AG04450 (cell line): ENCODE measurements around the gene CCDC88B. TPM values are rescaled to one million over a fixed set of nuclear protein-coding genes. Genes with fewer than 3 reads are reported as not detected.
"Not testable (repeated sequence)": the region's sequence is repeated elsewhere in the genome, so short reads cannot be mapped to it uniquely, and the experiment has no call there.

Experiments
- CTCF ChIA-PET: fragments of 300-600, 350-600 bp; formaldehyde crosslinking; extraction: SDS; loops from one replicate; lab custom pipeline; 2022; ENCODE audit warnings: antibody characterized with exemption, inconsistent platforms; lab: Charles Lee
- POLR2A ChIA-PET: fragments of 350-600 bp; formaldehyde crosslinking; extraction: SDS; loops from one replicate; lab custom pipeline; 2021; ENCODE audit warnings: antibody characterized with exemption, inconsistent platforms; lab: Yijun Ruan, JAX
- DNase-seq: peaks from one replicate; pipeline ENCODE4 v3.0.0-alpha.2; 2011; ENCODE audit warnings: low read depth, low spot score
- H3K27ac ChIP-seq: one replicate; pipeline ENCODE4 v1.5.1; 2012; ENCODE audit warnings: low read depth, low read length, control low read depth
- H3K27me3 ChIP-seq: one replicate; pipeline ENCODE4 v1.6.0; 2012; ENCODE audit warnings: low read length; ENCODE audit not compliant: control insufficient read depth, insufficient read depth
- H3K4me3 ChIP-seq: 2 replicates; pipeline ENCODE4 v1.5.1; 2011; ENCODE audit warnings: mild to moderate bottlenecking, low read depth, low read length, control low read depth
- H3K9me3 ChIP-seq: 2 replicates; pipeline ENCODE4 v1.5.1; 2012; ENCODE audit warnings: low read length; ENCODE audit not compliant: control insufficient read depth, insufficient read depth
- CTCF ChIP-seq: IDR thresholded peaks from 2 replicates; pipeline ENCODE4 v1.5.1; 2011; ENCODE audit warnings: low read depth, low read length, control low read depth, inconsistent platforms
- polyA plus RNA-seq: library from polyadenylated mRNA; depleted of rRNA; stranded (reverse); fragments of >200 nt; gene quantifications from 2 replicates; pipeline ENCODE4 v1.2.3, GENCODE V29; 2011

Gene CCDC88B
- polyA plus RNA-seq, 1 experiment: 1.4 TPM

- no peak for DNase-seq
- ChIA-PET POLR2A (no interaction called here), CTCF (interaction anchor here (1.4 kb wide), 1 partner anchor 41 kb away, joined by 4 read pairs; no protein-coding TSS in a partner anchor)
- TF ChIP-seq CTCF: no peak
- no peaks in the 10 kb centered on the region for H3K27me3 ChIP-seq
- H3K4me3 ChIP-seq: no peak overlapping the region
- H3K27ac ChIP-seq: no peak overlapping the region
- H3K9me3 ChIP-seq: no peaks in the 10 kb centered on the region; the same call in 1 of the 2 replicates
Measured at GRCh38 chr11:64313491-64314145, 26.4 kb upstream of the CCDC88B start.

GRCh38 chr11:64314146-64314804 lies 25.7 kb upstream of the CCDC88B start:
- ChIA-PET CTCF (interaction anchor here (1.4 kb wide), 1 partner anchor 40 kb away, joined by 4 read pairs; no protein-coding TSS in a partner anchor), POLR2A (no interaction called here)
- TF ChIP-seq CTCF: peak; percentile 37; the same call in 1 of the 2 replicates
- Histone ChIP-seq H3K27me3 (no peaks in the 10 kb centered on the region), H3K4me3 (no peak overlapping the region), H3K9me3 (no peaks in the 10 kb centered on the region; the same call in 1 of the 2 replicates), H3K27ac (no peak overlapping the region)
- DNase-seq: no peak

DNA sequence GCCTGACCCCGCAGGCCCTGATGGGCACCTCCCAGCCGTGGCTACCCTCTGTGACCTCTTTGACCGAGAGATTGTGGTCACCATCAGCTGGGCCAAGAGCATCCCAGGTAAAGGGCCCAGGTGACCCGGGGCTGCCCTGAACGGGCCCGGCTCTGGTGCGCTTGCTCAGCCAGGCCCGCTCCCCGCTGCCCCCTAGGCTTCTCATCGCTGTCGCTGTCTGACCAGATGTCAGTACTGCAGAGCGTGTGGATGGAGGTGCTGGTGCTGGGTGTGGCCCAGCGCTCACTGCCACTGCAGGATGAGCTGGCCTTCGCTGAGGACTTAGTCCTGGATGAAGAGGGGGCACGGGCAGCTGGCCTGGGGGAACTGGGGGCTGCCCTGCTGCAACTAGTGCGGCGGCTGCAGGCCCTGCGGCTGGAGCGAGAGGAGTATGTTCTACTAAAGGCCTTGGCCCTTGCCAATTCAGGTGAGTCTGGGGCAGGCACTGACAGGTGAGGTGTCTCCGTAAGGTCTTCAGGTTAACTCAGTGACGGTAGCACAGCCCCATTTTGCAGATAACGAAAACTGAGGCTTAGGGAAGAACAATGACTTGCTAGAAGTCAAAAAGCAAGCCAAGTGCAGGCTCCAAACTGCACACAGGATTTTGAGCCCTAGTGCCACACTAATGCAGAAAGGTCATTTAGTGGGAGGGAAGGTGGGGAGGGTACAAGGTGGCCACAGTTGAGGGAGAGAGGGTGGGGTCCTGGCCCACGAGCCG lies 25.0 kb upstream of the CCDC88B start:
- ChIA-PET CTCF (no interaction called here), POLR2A (no interaction called here)
- no peak for DNase-seq
- Histone ChIP-seq H3K9me3 (no peaks in the 10 kb centered on the region; the same call in 1 of the 2 replicates), H3K27me3 (no peaks in the 10 kb centered on the region), H3K27ac (no peak overlapping the region), H3K4me3 (no peak overlapping the region)
- TF ChIP-seq CTCF: no peak

GRCh38 chr11:64315667-64316526 lies 24.1 kb upstream of the CCDC88B start:
- H3K4me3 ChIP-seq: not testable (repeated sequence)

More at GRCh38 chr11:64315667-64316526, 24.1 kb upstream of the CCDC88B start:
- H3K27ac ChIP-seq, DNase-seq, H3K9me3 ChIP-seq, POLR2A ChIA-PET, H3K27me3 ChIP-seq: not testable (repeated sequence)
- CTCF ChIA-PET: interaction anchor here (2.5 kb wide), 1 partner anchor 16 kb away, joined by 23 read pairs; no protein-coding TSS in a partner anchor
